ENCODE measurements around the gene CNOT6L. TPM values are rescaled to one million over a fixed set of nuclear protein-coding genes. Genes with fewer than 3 reads are reported as not detected.

The CNOT6L gene
- total RNA-seq, 1 experiment from 2014 or later: 4.2 TPM

DNA sequence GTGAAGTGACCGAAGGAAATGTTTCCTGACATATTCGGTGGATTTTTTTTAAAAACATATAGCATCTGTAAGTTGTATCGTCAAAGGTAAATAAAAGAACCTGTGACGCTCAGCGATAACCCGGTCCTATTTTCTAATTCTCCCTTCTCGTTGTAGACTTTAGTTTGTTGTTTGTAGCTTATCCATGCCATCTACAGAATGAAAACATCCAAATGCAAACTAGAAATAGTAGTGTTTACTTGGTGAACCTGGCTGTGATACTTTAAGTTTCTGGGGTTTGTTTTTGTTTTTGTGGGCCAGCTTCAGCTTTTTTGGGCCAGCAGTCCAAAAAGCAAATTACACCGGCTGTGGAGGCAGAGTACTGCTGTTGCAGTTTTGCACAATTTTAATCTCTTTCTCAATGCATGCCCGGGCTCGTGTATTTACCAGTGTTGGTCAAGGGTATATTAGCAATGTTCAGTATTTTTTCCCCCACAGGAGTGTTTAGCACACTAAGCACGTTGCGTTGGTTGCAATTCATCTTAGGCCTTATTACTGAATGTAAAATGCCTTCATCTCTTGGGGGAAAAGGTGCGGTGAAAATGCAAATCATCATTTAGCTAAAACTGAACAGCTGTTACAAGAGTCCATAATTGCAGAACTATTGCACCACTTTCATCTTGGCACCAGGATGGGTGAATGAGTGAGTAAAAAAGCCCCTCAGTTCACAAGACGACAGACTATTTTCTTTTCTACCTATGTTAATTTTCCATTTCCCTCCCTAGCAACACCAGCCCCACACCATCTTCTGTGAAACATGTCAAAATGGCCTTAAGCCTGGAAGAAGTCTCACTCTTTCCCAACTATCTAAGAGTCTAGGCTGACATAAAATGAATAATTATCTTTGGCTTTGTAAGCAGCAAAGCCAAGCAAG lies 1.7 kb upstream of the CNOT6L start:
- no peak for DNase-seq (ENCODE audit: low read depth)

DNA sequence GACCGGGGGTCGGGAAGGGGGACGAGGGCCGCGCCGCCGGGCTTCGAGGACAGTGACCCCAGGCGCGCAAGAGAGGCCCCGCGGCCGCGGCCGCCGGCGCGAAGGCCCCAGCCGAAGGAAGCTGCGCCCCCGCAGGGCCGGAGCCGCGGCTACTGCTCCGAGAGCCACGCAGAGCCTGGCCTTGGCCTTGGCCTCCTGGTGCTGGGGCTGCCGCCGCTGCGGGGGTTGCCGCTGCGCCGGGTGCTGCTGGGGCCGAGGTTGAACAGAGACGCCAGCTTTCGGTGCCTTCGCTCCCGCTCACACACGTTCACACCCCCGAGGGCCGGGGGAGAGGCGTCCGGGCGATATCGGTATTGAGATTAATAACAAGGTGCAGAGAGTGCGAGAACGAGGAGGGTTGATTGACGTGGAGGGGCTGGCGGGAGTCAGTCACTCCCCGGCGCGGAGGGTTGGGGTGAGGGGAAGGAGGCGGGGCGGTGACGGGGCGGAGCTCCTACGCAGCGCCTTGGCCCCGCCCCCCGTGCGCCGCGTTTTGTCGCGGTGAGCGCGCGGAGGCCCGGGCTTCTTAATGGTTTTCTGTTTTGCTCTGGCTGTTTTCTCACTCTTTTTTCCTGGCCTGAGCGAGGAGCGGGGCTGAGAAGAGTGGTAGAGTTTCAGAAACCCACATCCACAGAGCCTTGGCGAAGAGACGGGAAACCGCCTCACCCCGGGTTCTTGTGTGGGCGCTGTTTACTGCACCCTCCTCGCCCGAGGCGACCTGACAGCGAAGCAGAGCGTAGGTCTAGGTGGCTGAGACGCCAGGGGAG lies 878 bp upstream of the CNOT6L start:
- DNase-seq (ENCODE audit: low read depth): peak; percentile 80

DNA sequence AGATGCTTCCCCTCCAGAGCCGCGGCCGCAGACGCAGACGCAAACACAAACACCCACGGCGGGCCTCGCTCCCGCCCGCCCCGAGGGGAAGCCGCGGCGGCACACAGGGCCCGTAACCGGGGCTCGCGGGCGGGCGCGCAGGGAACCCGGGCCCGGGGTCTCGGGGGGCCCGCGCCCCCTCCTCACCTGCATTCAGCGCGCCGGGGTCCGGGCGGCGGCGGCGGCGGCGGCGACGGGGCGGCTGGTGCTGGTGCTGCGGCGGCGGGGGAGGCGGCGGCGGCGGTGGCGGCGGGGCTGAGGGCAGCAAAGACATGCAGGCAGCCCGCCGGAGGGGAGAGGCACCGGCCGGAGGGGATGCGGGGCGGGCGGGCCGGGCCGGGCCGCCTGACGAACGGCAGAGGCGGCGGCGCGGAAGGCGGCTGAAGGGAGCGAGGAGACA lies 255 bp upstream of the CNOT6L start:
- no peak for DNase-seq (ENCODE audit: low read depth)

DNA sequence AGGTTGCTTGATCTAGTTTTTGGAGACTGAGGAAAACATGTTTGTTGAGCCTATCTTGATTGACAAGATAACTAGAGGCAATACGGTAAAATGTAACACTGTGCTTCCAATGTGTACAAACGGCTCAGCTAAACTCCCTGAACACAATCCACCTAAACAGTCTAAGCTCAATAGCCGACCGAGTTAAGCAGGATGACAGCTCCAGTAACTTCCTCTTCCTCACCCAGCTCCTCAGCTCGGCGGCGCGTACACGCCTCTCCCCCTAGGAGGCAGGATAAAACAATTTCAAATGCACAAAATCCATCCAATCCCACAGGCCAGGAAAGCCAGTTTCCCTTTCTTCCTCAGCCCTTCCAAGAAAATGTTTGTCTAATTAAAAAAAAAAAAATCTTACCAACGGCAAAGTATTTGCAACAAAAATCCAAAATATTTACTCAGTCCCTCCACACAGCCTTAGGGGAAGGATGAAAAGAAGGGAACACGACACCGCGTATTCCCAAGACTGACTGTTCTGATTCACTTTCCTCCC lies 1.0 kb downstream of the CNOT6L start:
- peak; percentile 78 for DNase-seq (ENCODE audit: low read depth)

DNA sequence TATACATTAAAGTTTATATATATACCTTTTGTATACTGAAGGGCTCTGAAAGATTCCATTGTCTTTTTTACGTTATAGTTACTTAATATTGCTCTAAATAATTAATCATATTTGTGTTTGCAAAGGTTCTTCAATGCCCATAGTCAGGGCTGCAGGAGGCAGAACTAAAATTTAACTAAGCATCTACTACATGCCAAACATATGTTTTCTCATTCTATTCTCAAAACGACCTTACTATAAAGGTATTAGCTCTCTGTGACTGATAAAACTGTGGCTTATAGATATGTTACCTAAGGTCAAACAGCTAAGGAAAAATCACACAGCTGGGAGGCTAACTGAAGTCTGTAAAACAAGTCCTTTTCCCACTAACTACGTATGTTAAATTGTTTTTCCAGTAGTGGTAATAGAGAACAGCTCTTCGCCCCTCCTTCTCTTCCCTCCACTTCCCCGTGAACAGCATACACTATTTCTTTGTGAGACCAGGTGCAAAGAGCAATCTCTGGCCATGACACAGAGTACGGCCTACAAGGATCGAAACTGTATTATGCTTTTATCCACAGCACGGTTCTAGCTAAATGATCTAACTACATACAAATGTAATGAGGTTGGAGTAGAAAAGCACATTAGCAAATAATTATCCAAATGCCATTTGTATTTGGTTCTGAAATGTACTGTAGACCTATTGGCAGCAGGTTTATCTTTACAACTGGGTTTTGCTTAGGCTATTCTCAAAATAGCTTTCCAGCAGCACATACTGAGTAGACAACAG lies 1.7 kb downstream of the CNOT6L start:
- no peak for DNase-seq (ENCODE audit: low read depth)

DNA sequence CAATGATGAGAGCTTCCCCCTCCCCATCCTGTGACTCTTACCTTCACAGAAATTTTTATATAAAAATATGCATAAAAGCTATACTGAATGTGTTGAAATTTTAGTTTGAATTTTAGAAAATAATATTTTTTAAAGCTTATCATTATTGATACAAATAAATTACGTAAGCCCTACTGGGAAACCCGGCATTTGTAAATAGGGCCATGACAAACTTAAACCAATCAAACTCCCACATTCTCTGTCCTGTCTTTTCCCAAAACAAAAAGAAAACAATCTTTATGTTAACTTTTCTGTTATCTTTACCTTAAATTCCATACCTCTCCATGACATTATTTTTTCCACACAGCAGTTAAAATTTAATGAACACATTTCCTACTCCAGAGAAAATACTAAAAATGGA lies 2.6 kb downstream of the CNOT6L start:
- DNase-seq (ENCODE audit: low read depth): no peak

DNA sequence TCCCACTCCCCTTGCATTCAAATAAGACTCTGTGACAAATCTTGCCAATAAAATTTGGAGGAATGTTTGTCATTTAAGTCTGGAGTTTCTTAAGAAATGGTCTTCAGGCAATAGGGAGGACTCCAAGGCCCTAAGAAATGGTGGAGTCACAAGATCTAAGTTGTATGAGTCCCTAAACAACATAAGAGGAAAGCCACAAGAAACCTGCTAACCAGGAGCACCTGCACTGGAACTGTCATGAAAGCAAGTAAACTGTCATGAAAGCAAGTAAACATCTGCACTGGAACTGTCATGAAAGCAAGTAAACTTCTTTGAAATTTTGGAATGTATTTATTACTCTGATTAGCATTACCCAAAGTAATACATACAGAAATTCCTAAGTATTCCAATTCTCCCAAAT lies 3.5 kb downstream of the CNOT6L start:
- no peak for DNase-seq (ENCODE audit: low read depth)

DNA sequence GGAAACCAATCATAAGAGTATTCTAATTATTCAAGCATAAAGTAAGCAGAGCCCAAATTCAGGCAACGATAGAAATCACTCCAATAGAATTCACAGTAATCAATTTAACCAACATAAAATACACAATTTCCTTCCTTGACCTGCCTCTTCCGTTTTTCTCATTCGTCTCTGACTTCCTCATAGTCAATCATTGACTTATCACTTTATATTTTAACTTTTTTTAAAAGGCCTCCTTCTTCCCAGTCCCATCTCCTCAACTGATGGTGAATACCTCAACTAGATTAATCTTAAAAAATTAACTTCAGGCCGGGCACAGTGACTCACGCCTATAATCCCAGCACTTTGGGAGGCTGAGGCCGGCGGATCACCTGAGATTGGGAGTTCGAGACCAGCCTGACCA lies 13.3 kb downstream of the CNOT6L start:
- DNase-seq (ENCODE audit: low read depth): no peak

DNA sequence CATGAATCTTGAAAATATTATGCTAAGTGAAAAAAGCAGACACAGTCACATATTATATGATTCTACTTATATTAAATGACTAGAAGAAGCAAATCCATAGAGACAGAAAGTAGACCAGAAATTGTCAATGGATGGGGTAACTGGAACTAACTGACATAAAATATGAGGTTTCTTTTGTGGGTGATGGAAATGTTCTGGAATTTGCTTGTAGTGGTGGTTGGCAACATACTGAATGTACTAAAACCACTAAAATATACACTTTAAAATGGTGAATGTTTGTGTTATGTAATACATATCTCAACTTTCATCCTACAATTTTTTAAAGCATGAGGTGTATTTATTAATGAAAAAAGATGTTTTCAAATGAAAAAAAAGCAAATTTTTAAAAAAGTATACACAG lies 14.7 kb downstream of the CNOT6L start:
- DNase-seq (ENCODE audit: low read depth): no peak

DNA sequence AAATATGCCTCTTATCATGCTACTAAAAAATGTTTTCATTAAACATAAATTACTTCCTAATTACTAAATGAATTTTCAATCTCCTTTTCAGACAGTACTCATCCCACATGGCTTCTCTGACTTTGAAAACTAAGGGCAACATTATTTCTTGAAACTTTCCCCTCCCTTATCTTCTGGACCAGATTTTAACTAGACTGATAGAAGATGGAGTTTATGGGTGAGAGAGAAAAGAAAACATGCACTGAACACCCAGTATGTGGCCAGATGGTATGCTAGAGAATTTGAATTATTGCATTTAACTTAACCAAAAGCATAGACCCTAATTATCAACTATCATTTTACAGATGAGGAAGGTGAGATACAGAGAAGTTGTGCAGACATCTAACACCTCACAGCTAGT lies 16.8 kb downstream of the CNOT6L start:
- DNase-seq (ENCODE audit: low read depth): no peak

DNA sequence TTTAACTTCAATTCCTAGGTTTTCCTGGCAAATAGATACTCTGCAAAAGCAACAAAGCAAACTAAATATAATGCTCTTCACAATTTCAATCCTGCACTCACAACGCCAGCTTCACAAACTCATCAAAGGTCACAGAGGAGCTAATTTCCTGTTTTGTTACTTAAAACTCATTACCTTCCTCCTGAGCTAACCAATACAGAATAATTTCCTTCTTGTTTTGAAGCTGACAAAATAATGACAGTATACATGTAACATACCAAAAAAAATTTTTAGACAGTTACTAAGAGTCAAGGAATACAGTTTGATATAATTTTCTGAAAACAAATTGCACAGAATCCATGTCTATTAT lies 17.9 kb downstream of the CNOT6L start:
- DNase-seq (ENCODE audit: low read depth): no peak

DNA sequence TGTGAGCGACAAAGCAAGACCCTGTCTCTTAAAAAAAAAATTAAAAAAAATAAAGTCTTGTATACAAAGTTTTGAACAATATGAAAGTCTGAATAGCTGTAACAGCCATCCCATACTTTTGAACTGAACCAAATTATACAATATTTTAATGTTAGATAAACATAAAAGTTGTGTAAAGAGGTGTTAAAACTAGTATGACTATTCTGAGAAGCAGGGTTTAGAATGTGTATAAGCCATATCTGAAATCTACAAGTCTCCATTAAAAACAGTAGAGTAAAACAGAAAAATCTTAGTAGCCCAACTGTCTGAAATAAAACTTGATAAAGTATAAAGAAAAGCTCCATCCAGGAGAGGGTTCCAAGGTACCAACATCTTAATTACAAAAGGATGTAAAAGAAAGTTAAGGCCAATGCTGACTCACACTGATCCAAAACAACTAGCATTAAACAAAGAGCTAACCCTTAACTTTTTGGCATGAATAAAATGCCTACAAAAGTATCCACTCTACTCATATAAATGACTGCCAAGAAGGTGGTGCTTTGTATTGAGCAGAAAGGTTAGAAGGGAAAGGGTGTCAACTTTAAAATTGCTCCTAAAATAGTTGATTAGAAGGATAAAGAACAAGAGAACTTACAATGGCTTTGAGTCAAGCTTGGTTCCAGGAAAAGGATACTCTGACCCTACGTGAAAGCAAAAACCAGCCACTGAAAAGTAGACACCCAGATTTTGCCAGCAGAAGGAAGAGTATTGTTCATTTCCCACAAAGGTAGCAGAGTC lies 18.5 kb downstream of the CNOT6L start:
- no peak for DNase-seq (ENCODE audit: low read depth)

DNA sequence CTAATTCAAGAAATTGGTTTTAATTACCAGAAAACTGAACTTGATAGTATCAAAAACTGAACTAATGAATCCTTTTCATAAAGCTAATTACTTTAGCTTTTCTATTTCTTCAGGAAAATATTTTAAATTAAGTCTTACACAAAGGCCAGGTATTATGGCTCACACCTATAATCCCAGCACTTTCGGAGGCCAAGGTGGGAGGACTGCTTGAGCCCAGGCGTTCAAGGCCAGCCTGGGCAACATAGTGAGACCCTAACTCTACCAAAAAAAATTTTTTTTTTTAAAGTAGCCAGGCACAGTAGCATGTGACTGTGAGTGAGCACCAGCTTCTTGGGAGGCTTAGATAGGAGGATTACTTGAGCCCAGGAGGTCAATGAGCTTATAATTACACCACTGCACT lies 19.1 kb downstream of the CNOT6L start:
- no peak for DNase-seq (ENCODE audit: low read depth)

DNA sequence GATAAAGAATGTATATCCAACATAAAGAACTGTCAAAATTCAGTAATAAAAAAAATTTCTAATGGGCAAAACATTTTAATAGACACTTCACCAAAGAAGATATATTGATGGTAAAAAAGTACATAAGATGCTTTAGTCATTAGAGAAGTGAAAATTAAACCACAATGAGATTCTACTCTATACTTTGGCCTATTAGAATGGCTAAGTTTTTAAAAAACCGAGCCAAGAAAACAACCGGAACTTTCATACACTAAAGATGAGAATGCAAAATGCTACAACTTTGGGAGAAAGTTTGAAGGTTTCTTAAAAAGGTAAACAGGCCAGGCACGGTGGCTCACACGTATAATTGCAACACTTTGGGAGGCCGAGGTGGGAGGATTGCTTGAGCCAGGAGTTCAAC lies 20.8 kb downstream of the CNOT6L start:
- no peak for DNase-seq (ENCODE audit: low read depth)

DNA sequence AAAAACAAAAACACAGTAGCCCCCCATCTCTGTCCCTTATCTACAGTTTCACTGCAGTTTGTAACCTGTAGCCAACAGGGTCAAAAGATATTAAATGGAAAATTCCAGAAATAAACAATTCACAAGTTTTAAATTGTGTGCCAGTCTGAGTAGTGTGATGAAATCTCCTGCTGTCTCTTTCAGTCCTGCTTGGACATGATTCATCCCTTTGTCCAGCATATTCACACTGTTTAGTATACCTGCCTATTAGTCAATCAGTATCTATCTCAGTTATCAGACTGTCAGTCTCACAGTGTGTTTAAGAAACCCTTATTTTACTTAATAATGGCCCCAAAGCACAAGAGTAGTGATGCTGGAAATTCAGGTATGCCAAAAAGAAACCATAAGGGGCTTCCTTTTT lies 21.9 kb downstream of the CNOT6L start:
- DNase-seq (ENCODE audit: low read depth): no peak

DNA sequence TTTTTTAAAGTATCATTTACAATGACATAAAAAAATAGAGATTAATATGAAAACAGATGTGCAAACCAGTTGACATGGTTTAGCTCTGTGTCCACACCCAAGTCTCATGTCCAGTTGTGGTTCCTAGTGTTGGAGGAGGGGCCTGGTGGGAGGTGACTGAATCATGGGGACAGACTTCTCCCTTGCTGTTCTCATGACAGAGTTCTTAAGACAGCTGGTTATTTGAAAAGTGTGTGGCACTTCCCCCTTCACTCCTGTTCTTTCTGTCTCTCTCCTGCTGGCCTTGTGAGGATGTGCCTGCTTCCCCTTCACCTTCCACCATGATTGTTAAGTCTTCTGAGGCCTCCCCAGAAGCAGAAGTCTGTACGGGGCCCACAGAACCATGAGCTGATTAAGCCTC lies 23.8 kb downstream of the CNOT6L start:
- DNase-seq (ENCODE audit: low read depth): no peak

DNA sequence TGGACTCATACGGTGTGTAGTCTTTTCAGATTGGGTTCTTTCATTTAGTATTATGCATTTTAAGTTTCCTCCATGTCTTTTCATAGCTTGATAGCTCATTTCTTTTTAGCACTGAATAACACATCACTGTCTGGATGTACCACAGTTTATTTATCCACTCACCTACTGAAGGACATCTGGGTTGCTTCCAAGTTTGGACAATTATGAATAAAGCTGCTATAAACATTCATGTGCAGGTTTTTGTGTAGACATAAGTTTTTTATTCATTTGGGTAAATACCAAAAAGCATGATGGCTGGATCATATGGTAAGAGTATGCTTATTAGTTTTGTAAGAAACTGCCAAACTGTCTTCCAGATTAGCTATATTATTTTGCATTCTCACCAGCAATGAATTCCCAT lies 29.0 kb downstream of the CNOT6L start:
- DNase-seq (ENCODE audit: low read depth): no peak

DNA sequence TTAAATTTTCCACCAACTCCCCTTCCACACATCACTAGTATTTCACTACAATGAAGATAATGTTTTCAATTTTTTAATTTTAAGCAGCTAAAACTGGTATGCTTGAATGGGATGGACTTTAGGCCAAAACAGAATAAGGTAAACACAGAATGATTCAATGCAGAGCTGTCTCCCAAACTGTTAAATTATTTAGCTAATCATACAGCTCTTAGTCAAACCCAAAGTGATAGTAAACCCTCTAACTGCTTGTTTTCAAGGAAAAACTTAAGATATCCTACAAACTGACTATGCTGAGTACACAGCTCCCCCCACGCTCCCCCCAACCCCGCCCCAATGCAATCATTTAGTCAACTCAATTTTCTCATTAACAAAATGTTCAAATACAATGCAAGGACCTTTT lies 30.2 kb downstream of the CNOT6L start:
- no peak for DNase-seq (ENCODE audit: low read depth)

DNA sequence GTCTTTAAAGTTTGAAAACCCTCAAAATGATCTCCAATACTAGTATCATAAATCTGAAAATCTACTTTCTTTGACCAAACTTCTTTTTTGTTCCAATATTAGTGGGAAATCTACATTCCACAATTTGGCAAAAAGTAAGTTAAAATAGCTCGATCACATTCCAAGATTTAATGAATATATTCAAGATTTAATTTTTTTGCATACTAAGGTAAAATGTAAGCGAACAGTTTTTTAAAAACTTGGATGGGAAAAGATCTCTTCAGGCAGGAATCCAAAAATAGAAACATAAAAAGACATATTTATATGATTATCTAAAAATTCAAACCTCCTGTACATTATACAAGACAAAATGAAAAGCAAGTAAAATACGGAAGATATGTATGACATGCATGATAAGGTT lies 31.2 kb downstream of the CNOT6L start:
- no peak for DNase-seq (ENCODE audit: low read depth)

DNA sequence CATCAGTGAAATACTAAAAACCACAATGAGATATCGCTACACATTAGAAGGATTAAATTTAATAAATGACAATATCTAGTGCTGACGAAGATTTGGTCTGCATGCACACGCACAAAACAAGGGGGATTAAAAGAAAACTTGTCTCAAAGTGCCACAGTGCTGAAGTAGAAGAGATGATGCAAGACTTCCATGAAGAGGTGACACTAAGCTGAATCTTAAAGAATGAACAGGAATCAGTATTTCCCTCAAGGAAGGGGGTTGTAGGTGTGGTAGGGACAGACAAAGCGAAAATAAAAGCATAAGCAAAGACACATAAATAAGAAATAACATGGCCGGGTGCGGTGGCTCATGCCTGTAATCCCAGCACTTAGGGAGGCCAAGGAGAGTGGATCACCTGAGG lies 33.5 kb downstream of the CNOT6L start:
- no peak for DNase-seq (ENCODE audit: low read depth)

DNA sequence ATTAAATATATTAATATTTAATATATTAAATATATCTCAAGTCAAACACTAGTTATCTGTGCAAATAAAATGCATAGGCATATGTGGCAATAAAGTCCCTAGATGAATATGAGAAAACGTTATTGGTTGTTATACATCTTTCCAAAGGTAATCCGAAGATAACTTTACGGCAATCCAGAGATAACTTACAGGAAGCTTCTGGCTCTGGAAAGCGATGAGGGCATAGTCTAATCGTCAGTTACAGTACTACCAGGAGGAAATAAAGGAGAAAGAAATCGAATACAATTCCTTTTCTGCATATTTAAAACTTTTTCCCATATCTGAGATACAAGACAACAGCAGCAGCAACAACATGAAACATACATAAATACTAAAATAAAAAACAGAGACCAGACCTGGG lies 35.3 kb downstream of the CNOT6L start:
- DNase-seq (ENCODE audit: low read depth): no peak

Measured in Daoy (cell line).